NCI-H2107 treated with DMSO at 0.1 percent for 48 hours (cell line): ENCODE measurements around the gene PCDHGA10.
A peak's percentile ranks its signal among the peaks of the same experiment; 100 is the strongest.
"Not testable (repeated sequence)": the region's sequence is repeated elsewhere in the genome, so short reads cannot be mapped to it uniquely, and the experiment has no call there.

Experiments
- DNase-seq: peaks from one replicate; lab custom pipeline; 2025; ENCODE audit not compliant: unreplicated experiment; lab: John Stamatoyannopoulos, UW

The PCDHGA10 gene

DNA sequence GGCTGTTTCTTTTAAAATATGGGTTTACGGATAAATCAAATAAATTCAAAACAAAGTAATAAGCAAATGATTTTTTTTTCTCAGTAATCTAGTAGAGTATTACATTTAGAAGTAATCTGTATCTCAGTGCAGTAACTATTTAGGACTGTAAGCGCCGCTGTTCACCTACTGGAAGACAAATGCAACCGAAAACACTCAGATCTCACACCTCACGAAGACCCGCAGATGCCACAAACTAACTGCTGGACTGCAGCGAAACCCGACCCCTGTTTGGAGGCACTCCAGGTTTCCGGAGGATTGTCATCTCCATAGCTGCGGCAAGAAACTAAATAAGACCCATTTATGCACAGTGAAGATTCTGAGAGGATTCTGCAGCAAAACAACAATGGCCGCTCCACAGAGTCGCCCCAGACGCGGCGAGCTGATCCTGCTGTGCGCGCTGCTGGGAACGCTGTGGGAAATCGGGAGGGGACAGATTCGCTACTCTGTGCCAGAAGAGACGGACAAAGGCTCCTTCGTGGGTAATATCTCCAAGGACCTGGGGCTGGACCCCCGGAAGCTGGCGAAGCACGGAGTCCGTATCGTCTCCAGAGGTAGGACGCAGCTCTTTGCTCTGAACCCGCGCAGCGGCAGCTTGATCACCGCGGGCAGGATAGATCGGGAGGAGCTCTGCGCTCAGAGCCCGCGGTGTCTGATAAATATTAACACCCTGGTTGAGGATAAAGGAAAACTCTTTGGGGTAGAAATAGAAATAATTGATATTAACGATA lies 20.2 kb upstream of the PCDHGA10 start, which contains the start of gene PCDHGA8:
PCDHGA8 (plus strand) TSS at position 205 of the 770 bp plus-strand sequence; CDS start at position 386, 181 bp downstream.
- no peak for DNase-seq

DNA sequence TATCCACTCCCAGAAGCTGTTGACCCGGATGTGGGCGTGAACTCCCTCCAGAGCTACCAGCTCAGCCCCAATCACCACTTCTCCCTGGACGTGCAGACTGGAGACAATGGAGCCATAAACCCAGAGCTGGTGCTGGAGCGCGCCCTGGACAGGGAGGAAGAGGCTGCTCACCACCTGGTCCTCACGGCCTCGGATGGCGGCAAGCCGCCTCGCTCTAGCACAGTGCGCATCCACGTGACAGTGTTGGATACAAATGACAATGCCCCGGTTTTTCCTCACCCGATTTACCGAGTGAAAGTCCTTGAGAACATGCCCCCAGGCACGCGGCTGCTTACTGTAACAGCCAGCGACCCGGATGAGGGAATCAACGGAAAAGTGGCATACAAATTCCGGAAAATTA lies 19.5 kb upstream of the PCDHGA10 start:
- DNase-seq, result no peak

DNA sequence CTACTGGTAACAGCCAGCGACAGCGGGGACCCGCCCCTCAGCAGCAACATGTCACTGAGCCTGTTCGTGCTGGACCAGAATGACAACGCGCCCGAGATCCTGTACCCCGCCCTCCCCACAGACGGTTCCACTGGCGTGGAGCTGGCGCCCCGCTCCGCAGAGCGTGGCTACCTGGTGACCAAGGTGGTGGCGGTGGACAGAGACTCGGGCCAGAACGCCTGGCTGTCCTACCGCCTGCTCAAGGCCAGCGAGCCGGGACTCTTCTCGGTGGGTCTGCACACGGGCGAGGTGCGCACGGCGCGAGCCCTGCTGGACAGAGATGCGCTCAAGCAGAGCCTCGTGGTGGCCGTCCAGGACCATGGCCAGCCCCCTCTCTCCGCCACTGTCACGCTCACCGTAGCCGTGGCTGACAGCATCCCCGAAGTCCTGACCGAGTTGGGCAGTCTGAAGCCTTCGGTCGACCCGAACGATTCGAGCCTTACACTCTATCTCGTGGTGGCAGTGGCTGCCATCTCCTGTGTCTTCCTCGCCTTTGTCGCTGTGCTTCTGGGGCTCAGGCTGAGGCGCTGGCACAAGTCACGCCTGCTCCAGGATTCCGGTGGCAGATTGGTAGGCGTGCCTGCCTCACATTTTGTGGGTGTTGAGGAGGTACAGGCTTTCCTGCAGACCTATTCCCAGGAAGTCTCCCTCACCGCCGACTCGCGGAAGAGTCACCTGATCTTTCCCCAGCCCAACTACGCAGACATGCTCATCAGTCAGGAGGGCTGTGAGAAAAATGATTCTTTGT lies 18.2 kb upstream of the PCDHGA10 start:
- DNase-seq, result not testable (repeated sequence)

DNA sequence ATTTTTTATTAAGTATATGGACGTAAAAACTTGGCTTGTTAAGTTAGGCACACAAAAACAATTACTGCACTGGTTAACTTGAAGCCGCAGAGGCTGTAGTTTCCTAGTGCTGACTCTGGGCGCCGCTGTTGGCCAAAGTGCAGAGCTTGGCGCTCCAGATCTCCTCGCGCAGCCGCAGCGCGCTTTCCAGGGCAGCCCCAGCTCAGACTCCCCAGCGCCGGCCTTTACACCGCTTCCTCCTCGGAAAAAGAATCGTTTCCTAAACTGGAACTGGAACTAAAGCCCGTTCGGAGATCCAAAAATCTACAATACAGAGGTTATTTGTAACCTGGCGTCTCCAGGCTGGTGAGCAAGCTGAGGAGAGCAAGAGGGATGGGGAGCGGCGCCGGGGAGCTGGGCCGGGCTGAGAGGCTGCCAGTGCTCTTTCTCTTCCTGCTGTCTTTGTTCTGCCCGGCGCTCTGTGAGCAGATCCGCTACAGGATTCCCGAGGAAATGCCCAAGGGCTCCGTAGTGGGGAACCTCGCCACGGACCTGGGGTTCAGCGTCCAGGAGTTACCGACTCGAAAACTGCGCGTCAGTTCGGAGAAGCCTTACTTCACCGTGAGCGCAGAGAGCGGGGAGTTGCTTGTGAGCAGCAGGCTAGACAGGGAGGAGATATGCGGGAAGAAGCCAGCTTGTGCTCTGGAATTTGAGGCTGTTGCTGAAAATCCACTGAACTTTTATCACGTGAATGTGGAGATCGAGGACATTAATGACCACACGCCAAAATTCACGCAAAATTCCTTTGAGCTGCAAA lies 14.8 kb upstream of the PCDHGA10 start, which contains the start of gene PCDHGB5:
PCDHGB5 (plus strand) TSS at position 192 of the 796 bp plus-strand sequence; CDS start at position 373, 181 bp downstream.
- not testable (repeated sequence) for DNase-seq

DNA sequence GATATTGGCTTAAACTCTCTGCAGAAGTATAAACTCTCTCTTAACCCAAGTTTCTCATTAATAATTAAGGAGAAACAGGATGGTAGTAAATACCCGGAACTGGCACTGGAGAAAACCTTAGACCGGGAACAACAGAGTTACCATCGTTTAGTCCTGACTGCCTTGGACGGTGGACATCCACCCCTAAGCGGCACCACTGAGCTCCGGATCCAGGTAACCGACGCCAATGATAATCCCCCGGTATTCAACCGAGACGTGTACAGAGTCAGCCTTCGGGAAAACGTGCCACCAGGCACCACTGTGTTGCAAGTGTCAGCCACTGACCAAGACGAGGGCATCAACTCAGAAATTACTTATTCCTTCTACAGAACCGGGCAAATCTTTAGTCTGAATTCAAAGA lies 14.2 kb upstream of the PCDHGA10 start:
- DNase-seq, result no peak

DNA sequence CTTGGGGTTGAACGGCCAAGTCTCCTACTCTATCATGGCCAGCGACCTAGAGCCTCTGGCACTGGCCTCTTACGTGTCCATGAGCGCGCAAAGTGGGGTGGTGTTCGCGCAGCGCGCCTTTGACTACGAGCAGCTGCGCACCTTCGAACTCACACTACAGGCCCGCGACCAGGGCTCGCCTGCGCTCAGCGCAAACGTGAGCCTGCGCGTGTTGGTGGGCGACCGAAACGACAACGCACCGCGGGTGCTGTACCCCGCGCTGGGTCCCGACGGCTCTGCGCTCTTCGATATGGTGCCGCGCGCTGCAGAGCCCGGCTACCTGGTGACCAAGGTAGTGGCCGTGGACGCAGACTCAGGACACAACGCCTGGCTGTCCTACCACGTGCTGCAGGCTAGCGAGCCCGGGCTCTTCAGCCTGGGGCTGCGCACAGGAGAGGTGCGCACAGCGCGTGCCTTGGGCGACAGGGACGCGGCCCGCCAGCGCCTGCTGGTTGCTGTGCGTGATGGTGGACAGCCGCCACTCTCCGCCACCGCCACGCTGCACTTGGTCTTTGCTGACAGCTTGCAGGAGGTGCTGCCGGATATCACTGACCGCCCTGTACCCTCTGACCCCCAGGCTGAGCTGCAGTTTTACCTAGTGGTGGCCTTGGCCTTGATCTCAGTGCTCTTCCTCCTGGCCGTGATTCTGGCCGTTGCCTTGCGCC lies 13.1 kb upstream of the PCDHGA10 start:
- no peak for DNase-seq

DNA sequence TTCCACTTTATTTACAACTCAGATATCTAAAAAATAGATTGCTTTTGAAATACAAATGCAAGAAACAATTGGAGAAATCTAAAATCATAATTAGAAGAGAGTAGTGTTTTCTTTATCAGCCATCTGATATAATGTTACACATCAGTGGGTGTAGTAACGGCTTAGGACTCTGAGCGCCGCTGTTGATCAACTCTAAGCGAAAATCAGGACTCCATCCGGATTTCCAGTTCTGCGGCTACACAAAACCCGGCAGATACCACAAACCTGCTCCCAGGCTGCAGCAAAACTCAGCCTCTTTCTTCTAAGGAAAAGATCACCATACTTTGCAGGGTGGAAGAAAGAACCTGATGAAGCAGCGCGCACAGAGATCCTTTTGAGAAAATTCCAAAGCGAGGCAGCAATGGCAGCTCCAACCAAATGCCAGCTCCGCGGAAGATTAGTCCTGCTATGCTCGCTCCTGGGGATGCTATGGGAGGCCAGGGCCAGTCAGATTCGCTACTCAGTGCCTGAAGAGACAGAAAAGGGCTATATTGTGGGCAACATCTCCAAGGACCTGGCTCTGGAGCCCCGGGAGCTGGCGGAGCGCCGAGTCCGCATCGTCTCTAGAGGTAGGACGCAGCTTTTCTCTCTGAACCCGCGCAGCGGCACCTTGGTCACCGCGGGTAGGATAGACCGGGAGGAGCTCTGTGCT lies 10.1 kb upstream of the PCDHGA10 start, which contains the start of gene PCDHGA9:
PCDHGA9 (plus strand) TSS at position 226 of the 691 bp plus-strand sequence; CDS start at position 401, 175 bp downstream.
- DNase-seq, result no peak

DNA sequence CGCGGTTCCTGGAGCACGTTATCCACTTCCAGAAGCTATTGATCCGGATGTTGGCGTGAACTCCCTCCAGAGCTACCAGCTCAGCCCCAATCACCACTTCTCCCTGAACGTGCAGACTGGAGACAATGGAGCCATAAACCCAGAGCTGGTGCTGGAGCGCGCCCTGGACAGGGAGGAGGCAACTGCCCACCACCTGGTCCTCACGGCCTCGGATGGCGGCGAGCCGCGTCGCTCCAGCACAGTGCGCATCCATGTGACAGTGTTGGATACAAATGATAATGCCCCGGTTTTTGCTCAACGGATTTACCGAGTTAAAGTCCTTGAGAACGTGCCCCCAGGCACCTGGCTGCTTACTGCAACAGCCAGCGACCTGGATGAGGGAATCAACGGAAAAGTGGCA lies 9.4 kb upstream of the PCDHGA10 start:
- no peak for DNase-seq

DNA sequence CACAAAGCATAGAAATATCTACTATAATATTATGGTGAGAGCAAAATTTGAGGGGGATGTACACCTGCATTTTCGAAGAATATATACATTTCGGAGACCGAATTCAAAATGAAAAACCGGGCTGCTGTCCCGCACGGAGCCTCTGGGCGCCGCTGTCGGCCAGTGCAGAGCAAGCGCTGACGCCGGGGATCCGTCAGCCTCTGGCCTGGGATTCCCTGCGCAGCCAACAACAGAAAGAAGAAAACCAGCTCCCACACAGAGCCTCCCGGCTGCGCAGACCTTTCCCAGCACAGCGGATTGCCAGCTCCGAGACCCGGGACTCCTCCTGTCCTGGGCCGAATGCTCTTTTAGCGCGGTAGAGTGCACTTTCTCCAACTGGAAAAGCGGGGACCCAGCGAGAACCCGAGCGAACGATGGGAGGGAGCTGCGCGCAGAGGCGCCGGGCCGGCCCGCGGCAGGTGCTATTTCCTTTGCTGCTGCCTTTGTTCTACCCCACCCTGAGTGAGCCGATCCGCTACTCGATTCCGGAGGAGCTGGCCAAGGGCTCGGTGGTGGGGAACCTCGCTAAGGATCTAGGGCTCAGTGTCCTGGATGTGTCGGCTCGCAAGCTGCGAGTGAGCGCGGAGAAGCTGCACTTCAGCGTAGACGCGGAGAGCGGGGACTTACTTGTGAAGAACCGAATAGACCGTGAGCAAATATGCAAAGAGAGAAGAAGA lies 4.8 kb upstream of the PCDHGA10 start, which contains the start of gene PCDHGB6:
PCDHGB6 (plus strand) TSS at position 232 of the 716 bp plus-strand sequence; CDS start at position 414, 182 bp downstream.
- DNase-seq, result not testable (repeated sequence)

DNA sequence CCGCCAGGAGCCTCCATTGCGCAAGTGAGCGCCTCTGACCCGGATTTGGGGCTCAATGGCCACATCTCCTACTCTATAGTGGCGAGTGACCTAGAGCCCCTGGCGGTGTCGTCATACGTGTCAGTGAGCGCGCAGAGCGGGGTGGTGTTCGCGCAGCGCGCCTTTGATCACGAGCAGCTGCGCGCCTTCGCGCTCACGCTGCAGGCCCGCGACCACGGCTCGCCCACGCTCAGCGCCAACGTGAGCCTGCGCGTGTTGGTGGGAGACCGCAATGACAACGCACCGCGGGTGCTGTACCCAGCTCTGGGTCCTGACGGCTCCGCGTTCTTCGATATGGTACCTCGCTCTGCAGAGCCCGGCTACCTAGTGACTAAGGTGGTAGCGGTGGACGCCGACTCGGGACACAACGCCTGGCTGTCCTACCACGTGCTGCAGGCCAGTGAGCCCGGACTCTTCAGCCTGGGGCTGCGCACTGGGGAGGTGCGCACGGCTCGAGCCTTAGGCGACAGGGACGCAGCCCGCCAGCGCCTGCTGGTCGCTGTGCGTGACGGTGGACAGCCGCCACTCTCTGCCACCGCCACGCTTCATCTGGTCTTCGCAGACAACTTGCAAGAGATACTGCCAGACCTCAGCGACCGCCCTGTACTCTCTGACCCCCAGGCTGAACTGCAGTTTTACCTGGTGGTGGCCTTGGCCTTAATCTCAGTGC lies 3.0 kb upstream of the PCDHGA10 start:
- no peak for DNase-seq

DNA sequence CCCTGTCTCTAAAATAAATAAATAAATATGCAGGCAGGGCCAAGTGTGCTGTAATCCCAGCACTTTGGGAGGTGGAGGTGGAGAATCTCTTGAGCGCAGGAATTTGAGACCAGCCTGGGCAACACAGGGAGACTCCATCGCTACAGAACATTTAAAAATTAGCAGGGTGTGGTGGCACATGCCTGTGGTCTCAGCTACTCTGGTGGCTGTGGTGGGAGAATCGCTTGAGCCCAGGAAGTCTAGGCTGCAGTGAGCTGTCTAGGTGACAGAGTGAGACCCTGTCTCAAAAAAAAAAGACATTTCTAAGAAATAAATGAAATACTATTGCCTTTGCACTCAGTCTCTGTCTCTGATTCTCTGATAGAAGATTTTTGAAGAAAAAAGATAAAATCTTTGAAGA lies 1.2 kb upstream of the PCDHGA10 start:
- DNase-seq, result no peak

DNA sequence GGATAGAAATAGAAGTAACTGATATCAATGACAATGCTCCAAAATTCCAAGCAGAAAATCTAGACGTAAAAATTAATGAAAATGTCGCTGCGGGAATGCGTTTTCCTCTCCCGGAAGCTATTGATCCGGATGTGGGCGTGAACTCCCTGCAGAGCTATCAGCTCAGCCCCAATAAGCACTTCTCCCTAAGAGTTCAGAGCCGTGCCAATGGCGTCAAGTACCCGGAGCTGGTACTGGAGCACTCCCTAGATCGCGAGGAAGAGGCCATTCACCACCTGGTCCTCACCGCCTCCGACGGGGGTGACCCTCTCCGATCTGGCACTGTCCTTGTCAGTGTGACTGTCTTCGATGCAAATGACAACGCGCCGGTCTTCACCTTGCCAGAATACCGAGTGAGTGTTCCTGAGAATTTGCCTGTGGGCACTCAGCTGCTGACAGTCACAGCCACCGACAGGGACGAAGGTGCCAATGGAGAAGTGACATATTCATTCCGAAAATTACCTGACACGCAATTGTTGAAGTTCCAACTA lies 818 bp downstream of the PCDHGA10 start:
- no peak for DNase-seq

DNA sequence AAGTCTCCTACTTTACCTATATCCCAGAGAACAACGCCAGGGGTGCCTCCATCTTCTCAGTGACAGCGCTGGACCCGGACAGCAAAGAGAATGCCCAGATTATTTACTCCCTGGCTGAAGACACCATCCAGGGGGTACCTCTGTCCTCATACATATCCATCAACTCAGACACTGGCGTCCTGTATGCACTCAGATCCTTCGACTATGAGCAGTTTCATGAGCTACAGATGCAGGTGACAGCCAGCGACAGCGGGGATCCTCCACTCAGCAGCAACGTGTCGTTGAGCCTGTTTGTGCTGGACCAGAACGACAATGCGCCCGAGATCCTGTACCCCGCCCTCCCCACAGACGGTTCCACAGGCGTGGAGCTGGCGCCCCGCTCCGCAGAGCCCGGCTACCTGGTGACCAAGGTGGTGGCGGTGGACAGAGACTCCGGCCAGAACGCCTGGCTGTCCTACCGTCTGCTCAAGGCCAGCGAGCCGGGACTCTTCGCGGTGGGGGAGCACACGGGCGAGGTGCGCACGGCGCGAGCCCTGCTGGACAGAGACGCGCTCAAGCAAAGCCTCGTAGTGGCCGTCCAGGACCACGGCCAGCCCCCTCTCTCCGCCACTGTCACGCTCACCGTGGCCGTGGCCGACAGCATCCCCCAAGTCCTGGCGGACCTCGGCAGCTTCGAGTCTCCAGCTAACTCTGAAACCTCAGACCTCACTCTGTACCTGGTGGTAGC lies 1.9 kb downstream of the PCDHGA10 start:
- DNase-seq, result not testable (repeated sequence)

DNA sequence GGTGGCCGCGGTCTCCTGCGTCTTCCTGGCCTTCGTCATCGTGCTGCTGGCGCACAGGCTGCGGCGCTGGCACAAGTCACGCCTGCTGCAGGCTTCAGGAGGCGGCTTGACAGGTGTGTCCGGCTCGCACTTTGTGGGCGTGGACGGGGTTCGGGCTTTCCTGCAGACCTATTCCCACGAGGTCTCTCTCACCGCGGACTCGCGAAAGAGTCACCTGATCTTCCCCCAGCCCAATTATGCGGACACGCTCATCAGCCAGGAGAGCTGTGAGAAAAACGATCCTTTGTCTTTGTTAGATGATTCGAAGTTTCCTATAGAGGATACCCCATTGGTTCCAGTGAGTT lies 2.5 kb downstream of the PCDHGA10 start:
- not testable (repeated sequence) for DNase-seq

DNA sequence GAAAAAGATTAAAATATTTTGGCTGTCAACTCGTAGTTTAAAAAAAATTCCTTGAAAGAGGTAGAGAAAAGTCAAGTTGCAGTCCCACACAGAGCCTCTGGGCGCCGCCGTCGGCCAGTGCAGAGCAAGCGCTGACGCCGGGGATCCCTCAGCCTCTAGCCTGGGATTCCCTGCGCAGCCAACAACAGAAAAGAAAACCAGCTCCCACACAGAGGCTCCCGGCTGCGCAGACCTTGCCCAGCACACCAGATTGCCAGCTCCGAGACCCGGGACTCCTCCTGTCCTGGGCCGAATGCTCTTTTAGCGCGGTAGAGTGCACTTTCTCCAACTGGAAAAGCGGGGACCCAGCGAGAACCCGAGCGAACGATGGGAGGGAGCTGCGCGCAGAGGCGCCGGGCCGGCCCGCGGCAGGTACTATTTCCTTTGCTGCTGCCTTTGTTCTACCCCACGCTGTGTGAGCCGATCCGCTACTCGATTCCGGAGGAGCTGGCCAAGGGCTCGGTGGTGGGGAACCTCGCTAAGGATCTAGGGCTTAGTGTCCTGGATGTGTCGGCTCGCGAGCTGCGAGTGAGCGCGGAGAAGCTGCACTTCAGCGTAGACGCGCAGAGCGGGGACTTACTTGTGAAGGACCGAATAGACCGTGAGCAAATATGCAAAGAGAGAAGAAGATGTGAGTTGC lies 4.8 kb downstream of the PCDHGA10 start, which contains the start of gene PCDHGB7:
PCDHGB7 (plus strand) TSS at position 184 of the 679 bp plus-strand sequence; CDS start at position 367, 183 bp downstream.
- peak; percentile 68 for DNase-seq

DNA sequence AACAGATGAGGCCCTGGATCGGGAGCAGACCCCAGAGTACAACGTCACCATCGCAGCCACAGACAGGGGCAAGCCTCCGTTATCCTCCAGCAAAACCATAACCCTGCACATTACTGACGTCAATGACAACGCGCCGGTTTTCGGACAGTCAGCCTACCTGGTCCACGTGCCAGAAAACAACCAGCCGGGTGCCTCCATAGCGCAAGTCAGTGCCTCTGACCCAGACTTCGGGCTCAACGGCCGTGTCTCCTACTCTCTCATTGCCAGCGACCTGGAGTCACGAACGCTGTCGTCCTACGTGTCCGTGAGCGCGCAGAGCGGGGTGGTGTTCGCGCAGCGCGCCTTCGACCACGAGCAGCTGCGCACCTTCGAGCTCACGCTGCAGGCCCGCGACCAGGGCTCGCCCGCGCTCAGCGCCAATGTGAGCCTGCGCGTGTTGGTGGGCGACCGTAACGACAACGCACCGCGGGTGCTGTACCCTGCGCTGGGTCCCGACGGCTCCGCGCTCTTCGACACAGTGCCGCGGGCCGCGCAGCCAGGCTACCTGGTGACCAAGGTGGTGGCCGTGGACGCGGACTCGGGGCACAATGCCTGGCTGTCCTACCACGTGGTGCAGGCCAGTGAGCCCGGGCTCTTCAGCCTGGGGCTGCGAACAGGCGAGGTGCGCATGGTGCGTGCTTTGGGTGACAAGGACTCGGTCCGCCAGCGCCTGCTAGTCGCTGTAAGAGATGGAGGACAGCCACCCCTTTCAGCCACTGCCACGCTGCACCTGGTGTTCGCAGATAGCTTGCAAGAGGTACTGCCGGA lies 6.5 kb downstream of the PCDHGA10 start:
- no peak for DNase-seq
